Left lung (tissue), 10 donors: ENCODE results near the gene LRRC75B. TPM values are rescaled to one million over a fixed set of nuclear protein-coding genes. Genes with fewer than 3 reads are reported as not detected.

Experiments
- ATAC-seq: fragments of 200-7000 bp; cut with Tn5 transposase; one replicate; pipeline ENCODE4 v1.9.1; 2020; ENCODE audit warnings: moderate library complexity
- DNase-seq, 4 donors: peaks; one replicate each; pipeline ENCODE4 v3.0.0-alpha.2; 2013 to 2020
- H3K27ac ChIP-seq, 2 donors: fragments of 200-600 bp; sonication (generic) in 1 of 2; one replicate each; pipeline versions ENCODE4 v1.5.0 to v1.8.0; 2020 to 2021
- H3K27me3 ChIP-seq, 2 donors: fragments of 200-600 bp; sonication (generic) in 1 of 2; one replicate each; pipeline versions ENCODE4 v1.5.0 to v1.8.0; 2020 to 2021
- H3K36me3 ChIP-seq, 2 donors: fragments of 200-600 bp; sonication (generic) in 1 of 2; one replicate each; pipeline versions ENCODE4 v1.5.0 to v1.8.0; 2020 to 2021
- H3K4me1 ChIP-seq, 2 donors: fragments of 200-600 bp; one replicate each; pipeline ENCODE4 v1.8.0; 2021
- H3K4me3 ChIP-seq, 2 donors: fragments of 200-600 bp; sonication (generic) in 1 of 2; one replicate each; pipeline versions ENCODE4 v1.5.0 to v1.8.0; 2020 to 2021; ENCODE audit warnings: mild to moderate bottlenecking in 1 of 2
- H3K9me3 ChIP-seq, 2 donors: fragments of 200-600 bp; sonication (generic) in 1 of 2; one replicate each; pipeline versions ENCODE4 v1.5.0 to v1.8.0; 2020 to 2021
- intact Hi-C, 2 donors: fragments of 100-400 bp; cut with DNase I; formaldehyde crosslinking; loops; one replicate each; pipeline versions ENCODE4 v1.11.2 to v1.14.2; 2022
- polyA plus RNA-seq, 6 donors: library from polyadenylated mRNA; unstranded; fragments of 120-200 nt; gene quantifications; one replicate each; pipeline ENCODE4 v1.2.1, GENCODE V29; 2013; ENCODE audit not compliant: insufficient read length in 6 of 6
- total RNA-seq, 2 donors: library from RNA; stranded (reverse); fragmentation: NEBNext Ultra II Directional; extraction: Animal tissue kit (Norgen Biotek cat#: 25700); gene quantifications; one replicate each; pipeline ENCODE4 v1.2.1, GENCODE V29; 2021
- TF ChIP-seq, protein P1 (sequence below), 2 donors: fragments of 200-600 bp; sonication (generic) in 1 of 2; IDR thresholded peaks; one replicate each; pipeline versions ENCODE4 v1.5.0 to v1.8.0; 2021; ENCODE audit warnings: antibody characterized with exemption in 2 of 2
- donor health status: DM: no; HTN: yes; CAD: no.
- donor health status: DM: no; HTN: no; CAD: no.

LRRC75B gene
- total and polyA plus RNA-seq, 8 donors: 6.8 to 35.1 (median 31.0) TPM

DNA sequence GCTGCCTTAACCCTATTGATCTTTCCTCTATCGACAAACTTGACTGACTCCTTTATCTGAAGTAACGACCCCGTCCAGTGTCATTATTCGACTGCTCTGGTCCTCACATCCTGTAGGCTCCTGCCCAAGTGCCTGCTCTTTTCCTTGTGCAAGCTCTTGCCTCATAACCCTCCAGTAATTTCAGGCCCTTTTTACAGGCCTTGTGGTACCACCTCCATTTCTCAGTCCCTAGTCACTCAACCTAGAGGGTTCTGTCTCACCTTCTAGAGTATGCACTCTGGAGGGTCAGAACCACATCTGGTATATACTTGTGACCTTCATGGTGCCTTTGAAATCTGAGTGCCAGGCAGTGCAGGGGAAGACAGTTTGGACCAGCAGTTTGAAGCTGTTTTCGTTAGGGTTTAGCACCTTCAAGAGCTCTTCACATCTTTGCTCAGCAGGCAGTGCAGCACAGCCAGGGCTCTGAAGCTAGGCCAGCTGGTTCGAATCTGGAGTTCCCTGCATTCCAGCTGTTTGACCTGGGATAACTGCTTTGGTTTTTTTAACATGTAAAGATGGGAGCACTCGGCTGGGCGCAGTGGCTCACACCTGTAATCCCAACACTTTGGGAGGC lies 25.9 kb downstream of the LRRC75B start:
- intact Hi-C loops: no loop called here
- Histone ChIP-seq H3K27me3 (no peaks in the 10 kb centered on the region), H3K4me1 (peaks cover 4 to 23% of the 10 kb centered on the region in 2 donors), H3K4me3 (no peak overlapping the region), H3K9me3 (no peaks in the 10 kb centered on the region), H3K27ac (peak overlapping the region in 1 of 2 donors; percentile 15), H3K36me3 (peaks cover 0 to 88% of the 10 kb centered on the region in 2 donors)
- TF ChIP-seq, protein P1, sequence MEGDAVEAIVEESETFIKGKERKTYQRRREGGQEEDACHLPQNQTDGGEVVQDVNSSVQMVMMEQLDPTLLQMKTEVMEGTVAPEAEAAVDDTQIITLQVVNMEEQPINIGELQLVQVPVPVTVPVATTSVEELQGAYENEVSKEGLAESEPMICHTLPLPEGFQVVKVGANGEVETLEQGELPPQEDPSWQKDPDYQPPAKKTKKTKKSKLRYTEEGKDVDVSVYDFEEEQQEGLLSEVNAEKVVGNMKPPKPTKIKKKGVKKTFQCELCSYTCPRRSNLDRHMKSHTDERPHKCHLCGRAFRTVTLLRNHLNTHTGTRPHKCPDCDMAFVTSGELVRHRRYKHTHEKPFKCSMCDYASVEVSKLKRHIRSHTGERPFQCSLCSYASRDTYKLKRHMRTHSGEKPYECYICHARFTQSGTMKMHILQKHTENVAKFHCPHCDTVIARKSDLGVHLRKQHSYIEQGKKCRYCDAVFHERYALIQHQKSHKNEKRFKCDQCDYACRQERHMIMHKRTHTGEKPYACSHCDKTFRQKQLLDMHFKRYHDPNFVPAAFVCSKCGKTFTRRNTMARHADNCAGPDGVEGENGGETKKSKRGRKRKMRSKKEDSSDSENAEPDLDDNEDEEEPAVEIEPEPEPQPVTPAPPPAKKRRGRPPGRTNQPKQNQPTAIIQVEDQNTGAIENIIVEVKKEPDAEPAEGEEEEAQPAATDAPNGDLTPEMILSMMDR (IDR thresholded peaks at IDR 0.05): no peak
- ATAC-seq (peak; percentile 81), DNase-seq (no peak)

DNA sequence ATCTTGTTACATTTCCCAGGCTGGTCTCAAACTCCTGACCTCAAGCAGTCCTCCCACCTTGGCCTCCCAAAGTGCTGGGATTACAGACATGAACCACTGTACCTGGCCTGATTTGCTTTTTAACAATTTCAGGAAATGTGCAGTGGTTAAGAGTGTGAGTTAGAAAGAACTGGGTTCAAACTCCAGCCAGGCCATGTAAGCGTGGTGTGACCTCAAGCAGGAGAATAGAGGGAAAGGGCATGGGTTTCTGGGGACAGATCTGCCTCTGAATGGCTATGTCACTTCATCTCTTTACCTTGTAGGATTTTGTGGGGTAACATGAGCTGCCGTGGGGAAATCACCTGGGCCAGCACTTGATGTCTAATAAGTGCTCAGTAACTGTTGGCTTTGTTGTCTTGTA lies 27.8 kb downstream of the LRRC75B start:
- Histone ChIP-seq H3K4me3 (no peak overlapping the region), H3K27me3 (no peaks in the 10 kb centered on the region), H3K27ac (no peak overlapping the region), H3K9me3 (no peaks in the 10 kb centered on the region), H3K36me3 (peaks cover 0 to 82% of the 10 kb centered on the region in 2 donors), H3K4me1 (peaks cover 4 to 23% of the 10 kb centered on the region in 2 donors)
- ATAC-seq (no peak), DNase-seq (no peak)
- intact Hi-C loops: no loop called here
- TF ChIP-seq, protein P1 (IDR thresholded peaks at IDR 0.05): no peak

DNA sequence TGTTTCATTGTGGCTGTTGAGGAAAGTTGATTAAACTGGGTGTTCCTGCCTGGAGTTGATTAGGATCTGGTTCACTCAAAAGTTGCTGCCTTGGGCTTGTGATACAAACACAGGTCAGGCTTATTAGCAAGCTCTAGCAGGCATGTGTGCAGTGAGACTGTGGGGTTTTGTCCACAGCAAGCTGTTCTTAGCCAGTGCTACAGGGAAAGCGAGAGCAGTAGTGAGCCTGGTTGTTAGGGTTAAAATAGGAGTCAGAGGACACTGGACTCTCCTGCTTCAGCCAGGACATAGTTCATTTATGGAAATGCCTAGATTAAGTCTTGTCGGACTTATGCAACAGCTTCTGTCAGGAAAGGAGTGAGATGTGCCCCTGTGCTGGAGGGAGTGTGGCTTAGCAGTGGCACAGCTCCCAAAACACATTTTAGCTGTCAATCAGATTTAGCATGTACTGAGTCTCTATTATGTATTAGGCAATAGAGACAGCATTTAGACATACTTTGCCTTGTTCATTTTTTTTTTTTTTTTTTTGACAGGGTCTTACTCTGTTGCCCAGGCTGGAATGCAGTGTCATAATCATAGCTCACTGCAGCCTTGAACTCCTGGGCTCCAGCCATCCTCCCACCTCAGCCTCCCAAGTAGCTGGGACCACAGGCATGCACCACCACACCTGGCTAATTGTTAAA lies 28.4 kb downstream of the LRRC75B start:
- Histone ChIP-seq H3K36me3 (peaks cover 0 to 82% of the 10 kb centered on the region in 2 donors), H3K27ac (no peak overlapping the region), H3K4me1 (peaks cover 4 to 28% of the 10 kb centered on the region in 2 donors), H3K4me3 (no peak overlapping the region), H3K27me3 (no peaks in the 10 kb centered on the region), H3K9me3 (no peaks in the 10 kb centered on the region)
- DNase-seq (no peak), ATAC-seq (no peak)
- TF ChIP-seq, protein P1 (IDR thresholded peaks at IDR 0.05): no peak
- intact Hi-C loops: no loop called here

DNA sequence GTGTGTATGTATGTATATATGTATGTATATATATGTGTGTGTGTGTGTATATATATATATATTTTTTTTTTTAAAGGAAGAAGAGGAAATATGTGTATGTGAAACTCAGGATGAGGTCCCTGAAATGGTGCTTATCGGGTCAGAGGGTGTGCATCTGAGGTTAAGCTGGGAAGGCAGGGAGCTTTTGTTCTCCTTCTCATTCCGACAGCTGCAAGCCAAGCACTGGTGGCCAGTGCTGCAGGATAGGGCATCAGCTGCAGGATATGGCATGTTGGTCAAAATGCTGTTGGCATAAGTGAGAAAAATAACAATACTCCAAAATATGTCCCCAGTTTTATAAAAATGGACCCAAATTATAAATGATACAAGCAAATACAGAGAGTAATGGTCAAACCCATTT lies 29.6 kb downstream of the LRRC75B start:
- no peak overlapping the region for H3K4me3 ChIP-seq
- peaks cover 4 to 40% of the 10 kb centered on the region in 2 donors for H3K4me1 ChIP-seq
- H3K36me3 ChIP-seq: peaks cover 0 to 82% of the 10 kb centered on the region in 2 donors
- TF ChIP-seq, protein P1 (IDR thresholded peaks at IDR 0.05): no peak
- no peak for DNase-seq
- intact Hi-C loops: no loop called here
- no peak overlapping the region for H3K27ac ChIP-seq
- no peak for ATAC-seq
- no peaks in the 10 kb centered on the region for H3K9me3 ChIP-seq
- no peaks in the 10 kb centered on the region for H3K27me3 ChIP-seq

DNA sequence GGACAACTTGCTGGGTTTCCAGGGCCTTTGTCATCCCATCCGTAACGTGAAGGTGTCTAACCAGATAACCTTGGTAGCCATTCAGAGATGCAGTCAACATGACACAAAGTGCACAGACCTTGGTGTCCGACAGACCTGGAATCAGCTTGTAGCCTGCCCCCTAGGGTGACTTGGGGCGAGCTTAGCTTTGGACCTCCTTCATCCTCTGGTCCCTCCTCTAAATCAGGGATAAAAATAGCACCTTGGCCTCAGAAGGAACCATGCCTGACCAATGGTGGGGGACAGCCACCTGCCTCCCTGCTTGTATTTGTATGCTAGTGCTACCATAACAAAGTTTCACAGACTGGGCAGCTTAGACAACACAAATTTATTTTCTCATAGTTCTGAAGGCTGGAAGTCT lies 33.4 kb downstream of the LRRC75B start:
- intact Hi-C loops: no loop called here
- Histone ChIP-seq H3K9me3 (no peaks in the 10 kb centered on the region), H3K36me3 (peaks cover 0 to 61% of the 10 kb centered on the region in 2 donors), H3K27ac (no peak overlapping the region), H3K4me3 (no peak overlapping the region), H3K4me1 (peaks cover 6 to 47% of the 10 kb centered on the region in 2 donors), H3K27me3 (no peaks in the 10 kb centered on the region)
- DNase-seq (no peak), ATAC-seq (no peak)
- TF ChIP-seq, protein P1 (IDR thresholded peaks at IDR 0.05): no peak
